ENCODE data around the gene NLRP5. TPM values are rescaled to one million over a fixed set of nuclear protein-coding genes. Genes with fewer than 3 reads are reported as not detected.

The NLRP5 gene
- polyA plus RNA-seq, result not detected in 2 replicates

DNA sequence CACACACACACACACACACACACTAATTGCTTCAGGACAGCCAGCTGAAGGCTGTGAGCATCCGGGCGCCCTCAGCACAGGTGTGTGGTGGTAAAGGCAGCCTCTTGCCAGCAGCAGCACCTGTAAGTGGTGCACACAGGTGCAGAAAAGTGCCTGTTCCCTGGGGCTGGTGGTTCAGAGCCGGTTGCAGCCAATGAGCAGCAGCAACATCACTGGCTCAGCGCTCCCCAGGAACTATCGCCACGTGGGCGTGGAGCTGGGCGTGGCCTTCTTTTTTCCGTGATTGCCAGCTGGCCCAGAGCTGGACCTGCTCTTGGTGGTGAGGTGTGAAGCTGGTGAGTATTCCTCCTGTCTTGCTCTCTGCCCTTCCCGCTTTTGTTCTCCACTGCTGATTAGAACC, at the start of gene NLRP5:
Gene NLRP5 (plus strand): TSS at position 289 of the 400 bp plus-strand sequence.

DNA sequence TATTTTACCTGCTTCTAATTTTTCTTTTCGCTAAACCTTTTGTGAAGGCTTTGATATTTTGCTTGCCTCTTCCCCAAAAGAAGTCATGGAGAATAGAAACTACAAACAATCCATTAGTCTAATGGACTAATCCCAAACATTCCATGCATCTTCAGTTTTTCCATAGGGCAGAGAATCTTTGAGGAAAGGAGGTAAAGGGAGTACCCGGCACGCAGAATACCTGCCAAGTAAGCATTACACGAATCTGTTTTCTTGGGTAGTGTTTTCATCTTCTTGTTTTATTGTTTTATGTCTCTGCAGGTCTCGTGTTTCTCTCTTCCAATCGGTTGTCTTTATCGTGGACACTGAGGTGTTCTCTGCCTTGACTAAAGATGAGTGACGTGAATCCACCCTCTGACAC, 39.0 kb upstream of the NLRP5 start, which contains the start of gene NLRP8:
Gene NLRP8 (plus strand): TSS at position 301 of the 400 bp plus-strand sequence.

Other genes starting within 250 kb of the NLRP5 start
- not detected in 2 replicates for gene NLRP9, start 248.4 kb upstream of the NLRP5 start, polyA plus RNA-seq
- gene RFPL4A, start 227.7 kb upstream of the NLRP5 start, polyA plus RNA-seq, result not detected in 2 replicates
- not detected in 2 replicates for gene RFPL4AL1, start 217.7 kb upstream of the NLRP5 start, polyA plus RNA-seq
- gene NLRP11, start 154.8 kb upstream of the NLRP5 start, polyA plus RNA-seq, result 0.11 and 0.24 TPM in 2 replicates
- not detected in 2 replicates for gene NLRP4, start 150.2 kb upstream of the NLRP5 start, polyA plus RNA-seq
- not detected in 2 replicates for gene NLRP13, start 54.4 kb upstream of the NLRP5 start, polyA plus RNA-seq
- not detected in 2 replicates for gene NLRP8, start 38.9 kb upstream of the NLRP5 start, polyA plus RNA-seq
- 0.74 and 1.1 TPM in 2 replicates for gene ZNF787, start 134.5 kb downstream of the NLRP5 start, polyA plus RNA-seq
- gene ZNF444, start 154.5 kb downstream of the NLRP5 start, polyA plus RNA-seq, result 1.7 and 1.9 TPM in 2 replicates
- not detected in 2 replicates for gene GALP, start 189.2 kb downstream of the NLRP5 start, polyA plus RNA-seq
- gene ZSCAN5B, start 211.0 kb downstream of the NLRP5 start, polyA plus RNA-seq, result not detected in 2 replicates
- gene ZSCAN5C, start 215.5 kb downstream of the NLRP5 start, polyA plus RNA-seq, result not detected in 2 replicates

Data from Purkinje cell (primary cell).